BLaER1 treated with 17β-estradiol and CSF1 and Interleukin-3, amounts not matched to agents 10 nM and 100 nM (cell line): ENCODE measurements around the gene GABRD.

Experiments
- H3K27ac ChIP-seq, 11 experiments: shearing (Covaris generic); formaldehyde crosslinking; 2 replicates each; pipeline ENCODE4 v1.8.1; 2022
- H3K27me3 ChIP-seq, 11 experiments: shearing (Covaris generic); formaldehyde crosslinking; 2 replicates each; pipeline ENCODE4 v1.8.1; 2022
- H3K36me3 ChIP-seq, 11 experiments: shearing (Covaris generic); formaldehyde crosslinking; 2 replicates each; pipeline ENCODE4 v1.8.1; 2022
- H3K4me1 ChIP-seq, 10 experiments: shearing (Covaris generic); formaldehyde crosslinking; 2 replicates each; pipeline ENCODE4 v1.8.1; 2022
- H3K4me2 ChIP-seq, 11 experiments: shearing (Covaris generic); formaldehyde crosslinking; 2 replicates each; pipeline ENCODE4 v1.8.1; 2022
- H3K4me3 ChIP-seq, 10 experiments: shearing (Covaris generic); formaldehyde crosslinking; 2 replicates each; pipeline ENCODE4 v1.8.1; 2022
- H3K9ac ChIP-seq, 11 experiments: shearing (Covaris generic); formaldehyde crosslinking; 2 replicates each; pipeline ENCODE4 v1.8.1; 2022
- H3K9me3 ChIP-seq, 11 experiments: shearing (Covaris generic); formaldehyde crosslinking; replicated peaks in 1 of 11; 2 replicates each; pipeline ENCODE4 v1.8.1; 2022
- H4K20me1 ChIP-seq, 11 experiments: shearing (Covaris generic); formaldehyde crosslinking; 2 replicates each; pipeline ENCODE4 v1.8.1; 2022
- Cebpa-rat ChIP-seq, 11 experiments: shearing (Covaris generic); IDR thresholded peaks; 2 replicates each; pipeline ENCODE4 v1.8.1; 2022

Gene GABRD

GRCh38 chr1:2019172-2019543 is at the start of gene GABRD:
GABRD (plus strand) TSS chr1:2019345; CDS start chr1:2019424, 79 bp downstream.
- H3K4me3 ChIP-seq: peak within 1 kb of the TSS; percentile 44 to 68 (median 57)
- no peak for TF ChIP-seq Cebpa-rat (IDR thresholded peaks at IDR 0.05)

GRCh38 chr1:1969505-1969900 is 49.6 kb upstream of the GABRD start:
- H3K27ac ChIP-seq: no peak overlapping the region
- H4K20me1 ChIP-seq: peaks cover 0 to 14% (median 0%) of the 10 kb centered on the region in 11 experiments; a peak in 4 of 22 replicates

More at GRCh38 chr1:2019172-2019543, at the start of gene GABRD:
- peak within 1 kb of the TSS; percentile 80 to 100 (median 96) for H3K4me2 ChIP-seq
- no peaks in the 10 kb centered on the region for H3K36me3 ChIP-seq
- peaks cover 57 to 81% (median 67%) of the 10 kb centered on the region in 11 experiments for H3K27me3 ChIP-seq
- peaks cover 0 to 39% (median 0%) of the 10 kb centered on the region in 11 experiments; a peak in 8 of 22 replicates for H4K20me1 ChIP-seq
- peaks cover 19 to 76% (median 68%) of the 10 kb centered on the region in 10 experiments for H3K4me1 ChIP-seq
- peak within 1 kb of the TSS in 7 of 11 experiments; percentile 12 to 68 (median 30); a peak in 8 of 22 replicates for H3K9ac ChIP-seq
- H3K27ac ChIP-seq: no peak within 1 kb of the TSS
- no peaks in the 10 kb centered on the region for H3K9me3 ChIP-seq

GRCh38 chr1:1969953-1970716 is 49.0 kb upstream of the GABRD start:
- TF ChIP-seq Cebpa-rat (IDR thresholded peaks at IDR 0.05): no peak
- Histone ChIP-seq H3K4me3 (no peak overlapping the region), H3K4me1 (peaks cover 34 to 59% (median 42%) of the 10 kb centered on the region in 10 experiments), H3K4me2 (peak overlapping the region in 2 of 11 experiments; percentile 2 to 24; a peak in 1 of 22 replicates), H3K36me3 (no peaks in the 10 kb centered on the region), H3K9me3 (no peaks in the 10 kb centered on the region), H3K9ac (no peak overlapping the region), H3K27me3 (peaks cover 8 to 16% (median 12%) of the 10 kb centered on the region in 11 experiments; a peak in 20 of 22 replicates), H3K27ac (no peak overlapping the region), H4K20me1 (peaks cover 0 to 14% (median 0%) of the 10 kb centered on the region in 11 experiments; a peak in 4 of 22 replicates)

More at GRCh38 chr1:1969505-1969900, 49.6 kb upstream of the GABRD start:
- Histone ChIP-seq H3K9me3 (no peaks in the 10 kb centered on the region), H3K4me2 (0 out of 22 replicates have a peak overlapping the region, but pooled peaks of 1 of the 11 experiments have one; percentile 24), H3K36me3 (no peaks in the 10 kb centered on the region), H3K4me1 (peaks cover 33 to 58% (median 46%) of the 10 kb centered on the region in 10 experiments), H3K4me3 (no peak overlapping the region), H3K27me3 (peaks cover 8 to 21% (median 17%) of the 10 kb centered on the region in 11 experiments; a peak in 20 of 22 replicates), H3K9ac (no peak overlapping the region)
- no peak for TF ChIP-seq Cebpa-rat (IDR thresholded peaks at IDR 0.05)

- peaks cover 0 to 8% (median 0%) of the 10 kb centered on the region in 11 experiments; a peak in 3 of 22 replicates for H4K20me1 ChIP-seq
- H3K4me1 ChIP-seq: peaks cover 31 to 59% (median 40%) of the 10 kb centered on the region in 10 experiments
- no peak overlapping the region for H3K4me2 ChIP-seq
- no peak overlapping the region for H3K27ac ChIP-seq
- TF ChIP-seq Cebpa-rat (IDR thresholded peaks at IDR 0.05): no peak
- H3K27me3 ChIP-seq: peaks cover under 1 to 7% (median 4%) of the 10 kb centered on the region in 11 experiments; a peak in 15 of 22 replicates
- H3K4me3 ChIP-seq: no peak overlapping the region
- H3K9me3 ChIP-seq: peaks cover 0 to 4% (median 0%) of the 10 kb centered on the region in 11 experiments; a peak in 2 of 22 replicates
- no peaks in the 10 kb centered on the region for H3K36me3 ChIP-seq
- no peak overlapping the region for H3K9ac ChIP-seq
Observed at GRCh38 chr1:1971017-1971416, 48.1 kb upstream of the GABRD start.

GRCh38 chr1:1971688-1972087 is 47.5 kb upstream of the GABRD start:
- Histone ChIP-seq H3K36me3 (no peaks in the 10 kb centered on the region), H3K9ac (no peak overlapping the region), H3K4me2 (no peak overlapping the region), H3K27me3 (peaks cover 0 to under 1% (median 0%) of the 10 kb centered on the region in 11 experiments; a peak in 1 of 22 replicates), H3K9me3 (peaks cover 0 to 6% (median 0%) of the 10 kb centered on the region in 11 experiments; a peak in 2 of 22 replicates), H3K27ac (no peak overlapping the region), H3K4me3 (no peak overlapping the region), H3K4me1 (peaks cover 27 to 58% (median 39%) of the 10 kb centered on the region in 10 experiments), H4K20me1 (peaks cover 0 to 8% (median 0%) of the 10 kb centered on the region in 11 experiments; a peak in 3 of 22 replicates)
- TF ChIP-seq Cebpa-rat (IDR thresholded peaks at IDR 0.05): no peak

GRCh38 chr1:1972976-1973715 is 46.0 kb upstream of the GABRD start:
- Histone ChIP-seq H3K36me3 (no peaks in the 10 kb centered on the region), H3K9ac (peak overlapping the region in 5 of 11 experiments; percentile 11 to 54 (median 42); a peak in 8 of 22 replicates), H3K9me3 (peaks cover 0 to 6% (median 0%) of the 10 kb centered on the region in 11 experiments; a peak in 2 of 22 replicates), H3K27me3 (no peaks in the 10 kb centered on the region; a peak in 1 of 22 replicates), H3K4me1 (peaks cover 23 to 62% (median 46%) of the 10 kb centered on the region in 10 experiments), H3K4me3 (no peak overlapping the region), H3K4me2 (peak overlapping the region; percentile 36 to 89 (median 85); a peak in 20 of 22 replicates), H3K27ac (peak overlapping the region in 4 of 11 experiments; percentile 0 to 32 (median 28); a peak in 4 of 22 replicates), H4K20me1 (peaks cover 0 to 8% (median 0%) of the 10 kb centered on the region in 11 experiments; a peak in 3 of 22 replicates)
- no peak for TF ChIP-seq Cebpa-rat (IDR thresholded peaks at IDR 0.05)

- no peak overlapping the region for H3K4me3 ChIP-seq
- H3K4me2 ChIP-seq: peak overlapping the region in 9 of 11 experiments; percentile 72 to 89 (median 87); a peak in 18 of 22 replicates
- no peaks in the 10 kb centered on the region; a peak in 1 of 22 replicates for H3K27me3 ChIP-seq
- peaks cover 0 to 8% (median 0%) of the 10 kb centered on the region in 11 experiments; a peak in 3 of 22 replicates for H4K20me1 ChIP-seq
- H3K4me1 ChIP-seq: peaks cover 23 to 59% (median 41%) of the 10 kb centered on the region in 10 experiments
- peak overlapping the region in 1 of 11 experiments; percentile 54; a peak in 3 of 22 replicates for H3K9ac ChIP-seq
- H3K36me3 ChIP-seq: no peaks in the 10 kb centered on the region
- peaks cover 0 to 6% (median 0%) of the 10 kb centered on the region in 11 experiments; a peak in 2 of 22 replicates for H3K9me3 ChIP-seq
- H3K27ac ChIP-seq: no peak overlapping the region; a peak in 2 of 22 replicates
- no peak for TF ChIP-seq Cebpa-rat (IDR thresholded peaks at IDR 0.05)
Observed at GRCh38 chr1:1973716-1974642, 45.2 kb upstream of the GABRD start.
